A549 (cell line): ENCODE data around the gene SH3BP5. TPM values are rescaled to one million over a fixed set of nuclear protein-coding genes. Genes with fewer than 3 reads are reported as not detected.

Experiments used
- ATAC-seq, 2 experiments: fragments of 200-7000 bp in 1 of 2; fragments of >200 bp in 1 of 2; cut with Nextera tagmentation in 1 of 2; cut with Tn5 transposase in 1 of 2; 3 replicates each; pipeline versions ENCODE4 v1.8.0 to v1.9.1; 2018 to 2020; ENCODE audit warnings: mild to moderate bottlenecking in 1 of 2, moderate library complexity in 1 of 2
- CTCF ChIA-PET: fragments of 300-600 bp; sonication (Branson Sonifier 250); formaldehyde crosslinking; extraction: SDS; loops from one replicate; lab custom pipeline; 2021; ENCODE audit warnings: antibody characterized with exemption, inconsistent platforms; lab: Yijun Ruan, JAX
- POLR2A ChIA-PET: fragments of 350-600 bp; formaldehyde crosslinking; extraction: SDS; loops from one replicate; lab custom pipeline; 2021; ENCODE audit warnings: antibody characterized with exemption, inconsistent platforms; lab: Yijun Ruan, JAX
- DNase-seq, 2 experiments: peaks; one replicate each; pipeline versions ENCODE4 v3.0.0 to v3.0.0-alpha.2; 2011 to 2016; ENCODE audit warnings: low read depth in 1 of 2, low spot score in 1 of 2
- FAIRE-seq: peaks from 2 replicates; lab custom pipeline; 2011; peaks lifted over from hg19 to GRCh38; lab: Jason Lieb, UNC
- H3K27ac ChIP-seq, 2 experiments: fragments of >200 bp; sonication (Bioruptor Twin); formaldehyde crosslinking; 3 replicates each; pipeline ENCODE4 v1.5.1; 2016 to 2017
- H3K4me1 ChIP-seq: fragments of >200 bp; sonication (Bioruptor Twin); formaldehyde crosslinking; 3 replicates; pipeline ENCODE4 v1.6.1; 2016
- H3K4me2 ChIP-seq: fragments of >200 bp; sonication (Bioruptor Twin); formaldehyde crosslinking; 3 replicates; pipeline ENCODE4 v1.6.1; 2016
- H3K4me3 ChIP-seq: fragments of >200 bp; sonication (Bioruptor Twin); formaldehyde crosslinking; 3 replicates; pipeline ENCODE4 v1.5.1; 2016
- H3K9me3 ChIP-seq: fragments of >200 bp; sonication (Bioruptor Twin); formaldehyde crosslinking; 3 replicates; pipeline ENCODE4 v1.6.1; 2016
- ATOH8 ChIP-seq: fragments of 250-450 bp; sonication (Bioruptor Pico); IDR thresholded peaks from 2 replicates; pipeline ENCODE4 v1.5.0; 2020; ENCODE audit warnings: low read depth, mild to moderate bottlenecking, moderate library complexity
- BCL3 ChIP-seq: fragments of >200 bp; sonication (Bioruptor Twin); formaldehyde crosslinking; IDR thresholded peaks from 3 replicates; pipeline ENCODE4 v1.6.1; 2016
- CBX2 ChIP-seq: fragments of 200-600 bp; sonication (generic); IDR thresholded peaks from 2 replicates; pipeline ENCODE4 v1.6.1; 2016; ENCODE audit warnings: low read depth, mild to moderate bottlenecking, borderline replicate concordance
- E2F6 ChIP-seq: IDR thresholded peaks from 2 replicates; pipeline ENCODE4 v1.6.1; 2012; ENCODE audit warnings: low read depth, borderline replicate concordance
- FOSL2 ChIP-seq, 2 experiments: fragments of 450-650 bp in 1 of 2; fragments of >200 bp in 1 of 2; sonication (Bioruptor Twin) in 1 of 2; formaldehyde crosslinking; IDR thresholded peaks; 2 replicates each; pipeline versions ENCODE4 v1.5.0 to v1.6.1; 2016 to 2020; ENCODE audit warnings: mild to moderate bottlenecking in 1 of 2, moderate library complexity in 1 of 2
- FOXS1 ChIP-seq: fragments of 250-450 bp; sonication (Bioruptor Pico); IDR thresholded peaks from 2 replicates; pipeline ENCODE4 v1.5.0; 2020; ENCODE audit warnings: mild to moderate bottlenecking, moderate library complexity
- HEYL ChIP-seq: fragments of 250-450 bp; sonication (Bioruptor Pico); IDR thresholded peaks from 2 replicates; pipeline ENCODE4 v1.8.0; 2021; ENCODE audit warnings: mild to moderate bottlenecking, moderate library complexity
- HOXB5 ChIP-seq: fragments of 250-450 bp; sonication (Bioruptor Pico); IDR thresholded peaks from 2 replicates; pipeline ENCODE4 v1.5.0; 2020; ENCODE audit warnings: mild to moderate bottlenecking, moderate library complexity
- NPAS2 ChIP-seq: fragments of 250-450 bp; sonication (Bioruptor Pico); IDR thresholded peaks from 2 replicates; pipeline ENCODE4 v1.8.0; 2022; ENCODE audit warnings: mild to moderate bottlenecking, moderate library complexity, borderline replicate concordance
- PBX3 ChIP-seq: IDR thresholded peaks from 2 replicates; pipeline ENCODE4 v1.6.1; 2012
- POLR2A ChIP-seq: IDR thresholded peaks from 2 replicates; pipeline ENCODE4 v1.6.1; 2012; ENCODE audit warnings: mild to moderate bottlenecking, low read length
- REST ChIP-seq: fragments of 200-600 bp; sonication (generic); IDR thresholded peaks from 2 replicates; pipeline ENCODE4 v1.6.1; 2016; ENCODE audit warnings: antibody characterized with exemption, mild to moderate bottlenecking, moderate library complexity
- RFX5 ChIP-seq: fragments of 450-650 bp; IDR thresholded peaks from 2 replicates; pipeline ENCODE4 v1.7.1; 2014; ENCODE audit warnings: antibody characterized with exemption, mild to moderate bottlenecking, moderate library complexity
- TFCP2L1 ChIP-seq: fragments of 250-450 bp; sonication (Bioruptor Pico); IDR thresholded peaks from 2 replicates; pipeline ENCODE4 v1.5.0; 2021; ENCODE audit warnings: mild to moderate bottlenecking
- WGBS: methylation state at CpG from one replicate; pipeline ENCODE4 v1.1.6; 2017; ENCODE audit errors: missing lambda C conversion rate; 5-methylcytosine and 5-hydroxymethylcytosine counted together
- polyA plus RNA-seq, 4 experiments: library from polyadenylated mRNA; depleted of rRNA in 3 of 4; stranded (reverse); fragments of >200 nt; fragmentation: RNase III in 1 of 4; extraction: RNeasy Plus Mini Kit Qiagen cat#74134 plus additional on column Dnase treatment in 1 of 4; gene quantifications; 2 replicates in 3 of 4; 3 replicates in 1 of 4; pipeline ENCODE4 v1.2.3, GENCODE V29; 2011 to 2017
- TF ChIP-seq, protein P1 (sequence below): IDR thresholded peaks from 2 replicates; pipeline ENCODE4 v1.6.1; 2012

The SH3BP5 gene
- polyA plus RNA-seq, 2 of the 4 experiments (the other 2 are of a cell fraction): 10.9 to 16.0 TPM

DNA sequence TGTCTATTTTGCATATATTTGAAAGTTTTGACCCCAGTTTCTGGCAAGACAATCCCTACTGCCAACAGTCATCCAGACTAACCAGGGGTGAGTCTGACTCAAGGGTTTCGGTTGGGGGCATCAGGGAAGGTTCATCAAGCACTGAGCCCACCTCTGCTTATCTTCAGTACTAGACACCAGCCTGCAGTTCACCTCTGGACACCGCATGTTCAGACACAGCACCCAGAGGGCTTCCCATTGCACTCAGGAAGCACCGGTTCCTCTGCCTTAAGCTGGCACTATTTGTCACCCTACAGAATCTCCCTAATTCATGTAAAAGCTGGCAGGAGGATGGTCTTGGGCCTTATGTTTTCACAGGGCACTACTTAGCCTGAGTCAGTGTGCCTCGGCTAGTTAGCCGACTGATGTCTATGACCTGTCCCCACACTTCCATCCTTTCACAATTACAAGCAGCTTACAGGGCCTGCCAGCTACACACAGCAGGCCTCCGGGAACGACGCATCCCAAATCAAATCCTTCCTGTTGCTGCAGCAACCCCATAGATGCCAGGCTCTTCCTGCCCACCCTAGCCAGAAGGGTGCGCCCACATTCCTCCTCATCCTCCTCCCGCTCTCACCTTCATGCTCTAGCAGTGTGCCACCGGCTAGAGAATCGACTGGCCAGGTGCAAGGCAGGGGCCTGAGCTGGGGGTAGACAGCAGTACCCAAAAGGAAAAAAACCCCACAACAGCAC is 52.5 kb downstream of the SH3BP5 start (continued):
- TF ChIP-seq FOSL2 (IDR thresholded peaks at IDR 0.05) (no peak), FOSL2 (CRISPR knock-in tag; IDR thresholded peaks at IDR 0.05) (no peak)

GRCh38 chr3:15279205-15279604 is 53.2 kb downstream of the SH3BP5 start:
- Histone ChIP-seq H3K27ac (no peak overlapping the region), H3K4me1 (no peaks in the 10 kb centered on the region), H3K9me3 (no peaks in the 10 kb centered on the region), H3K4me3 (no peak overlapping the region), H3K4me2 (no peak overlapping the region)
- DNase-seq (no peak), ATAC-seq (no peak), FAIRE-seq (no peak)
- TF ChIP-seq BCL3 (no peak), TFCP2L1 (CRISPR knock-in tag) (no peak), NPAS2 (CRISPR knock-in tag) (no peak), HEYL (CRISPR knock-in tag) (no peak), HOXB5 (no peak), CBX2 (no peak), RFX5 (no peak), ATOH8 (no peak), FOXS1 (CRISPR knock-in tag) (no peak), REST (no peak), POLR2A (no peak), E2F6 (no peak), FOSL2 (IDR thresholded peaks at IDR 0.05) (no peak), FOSL2 (CRISPR knock-in tag; IDR thresholded peaks at IDR 0.05) (no peak), PBX3 (no peak)
- TF ChIP-seq, protein P1, sequence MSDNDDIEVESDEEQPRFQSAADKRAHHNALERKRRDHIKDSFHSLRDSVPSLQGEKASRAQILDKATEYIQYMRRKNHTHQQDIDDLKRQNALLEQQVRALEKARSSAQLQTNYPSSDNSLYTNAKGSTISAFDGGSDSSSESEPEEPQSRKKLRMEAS: no peak
- POLR2A ChIA-PET: no interaction called here
- CTCF ChIA-PET: interaction anchor here (0.7 to 12.6 kb wide), 5 partner anchors 13 to 98 kb away, joined by 3 to 121 read pairs (median 4); partner anchors contain the start of gene SH3BP5
- 72% methylated on average over 4 of the region's 4 CpGs for WGBS
